ENCODE data around the gene GGT7. TPM values are rescaled to one million over a fixed set of nuclear protein-coding genes. Genes with fewer than 3 reads are reported as not detected.

GGT7 gene
- total RNA-seq, 2 donors from 2014 or later = 7.3 to 10.3 TPM

- DNase-seq (ENCODE audit: low spot score) = no peak
- Histone ChIP-seq H3K27ac (no peak overlapping the region), H3K36me3 (peaks cover 4% of the 10 kb centered on the region), H3K4me1 (no peaks in the 10 kb centered on the region), H3K9me3 (no peaks in the 10 kb centered on the region), H3K4me3 (no peak overlapping the region), H3K27me3 (no peaks in the 10 kb centered on the region)
- no peak for TF ChIP-seq CTCF (IDR thresholded peaks at IDR 0.05)
Observed at GRCh38 chr20:34806255-34806654, 66.4 kb downstream of the GGT7 start.

GRCh38 chr20:34798871-34799270 is 73.8 kb downstream of the GGT7 start:
- no peaks in the 10 kb centered on the region for H3K27me3 ChIP-seq
- H3K4me3 ChIP-seq = no peak overlapping the region
- no peak for DNase-seq (ENCODE audit: low spot score)
- H3K36me3 ChIP-seq = peaks cover 2% of the 10 kb centered on the region
- H3K27ac ChIP-seq = no peak overlapping the region
- H3K4me1 ChIP-seq = no peaks in the 10 kb centered on the region
- no peak for TF ChIP-seq CTCF (IDR thresholded peaks at IDR 0.05)
- H3K9me3 ChIP-seq = no peaks in the 10 kb centered on the region

GRCh38 chr20:34798328-34798727 is 74.3 kb downstream of the GGT7 start:
- Histone ChIP-seq H3K4me3 (no peak overlapping the region), H3K4me1 (no peaks in the 10 kb centered on the region), H3K27me3 (no peaks in the 10 kb centered on the region), H3K27ac (no peak overlapping the region), H3K9me3 (no peaks in the 10 kb centered on the region), H3K36me3 (no peaks in the 10 kb centered on the region)
- TF ChIP-seq CTCF (IDR thresholded peaks at IDR 0.05) = no peak
- no peak for DNase-seq (ENCODE audit: low spot score)

- DNase-seq (ENCODE audit: low spot score) = no peak
- TF ChIP-seq CTCF (IDR thresholded peaks at IDR 0.05) = no peak
- Histone ChIP-seq H3K4me3 (no peak overlapping the region), H3K36me3 (no peaks in the 10 kb centered on the region), H3K4me1 (no peaks in the 10 kb centered on the region), H3K9me3 (no peaks in the 10 kb centered on the region), H3K27ac (no peak overlapping the region), H3K27me3 (no peaks in the 10 kb centered on the region)
Observed at GRCh38 chr20:34797012-34797995, 75.4 kb downstream of the GGT7 start.

Other genes starting within 250 kb of the GGT7 start
- gene PIGU, start 195.8 kb downstream of the GGT7 start, total RNA-seq = 10 to 100 TPM; 16.6 to 17.7 TPM
- gene TP53INP2, start 168.5 kb downstream of the GGT7 start, total RNA-seq = 10 to 100 TPM; 59.5 to 66.0 TPM
- 10 to 100 TPM; 18.2 to 18.4 TPM for gene NCOA6, start 47.2 kb downstream of the GGT7 start, total RNA-seq
- 10 to 100 TPM; 64.6 to 89.4 TPM for gene ACSS2, start 3.8 kb upstream of the GGT7 start, total RNA-seq
- gene GSS, start 83.0 kb upstream of the GGT7 start, total RNA-seq = 10 to 100 TPM; 23.0 to 38.3 TPM
- gene MYH7B, start 83.0 kb upstream of the GGT7 start, total RNA-seq = 10 to 100 TPM; 24.4 to 34.9 TPM
- 10 to 100 TPM; 32.4 to 39.2 TPM for gene TRPC4AP, start 220.0 kb upstream of the GGT7 start, total RNA-seq